SK-N-SH (cell line): Measurements from ENCODE around the gene PAFAH1B1. TPM values are rescaled to one million over a fixed set of nuclear protein-coding genes. Genes with fewer than 3 reads are reported as not detected.

ENCODE experiments used
- CTCF ChIA-PET: fragments of 300-600, 350-600 bp; formaldehyde crosslinking; extraction: SDS; loops from one replicate; lab custom pipeline; 2021; lab: Yijun Ruan, JAX
- POLR2A ChIA-PET: fragments of 350-600 bp; sonication (Branson Sonifier 250); formaldehyde crosslinking; extraction: SDS; loops from one replicate; lab custom pipeline; 2020; ENCODE audit warnings: antibody characterized with exemption, inconsistent platforms; lab: Yijun Ruan, JAX
- DNase-seq: peaks from one replicate; pipeline ENCODE4 v3.0.0; 2012
- H2AFZ ChIP-seq: fragments of 200-600 bp; sonication (generic); 2 replicates; pipeline ENCODE4 v1.8.1; 2016; ENCODE audit warnings: antibody characterized with exemption, mild to moderate bottlenecking, low read depth
- H3F3A ChIP-seq: fragments of 200-600 bp; sonication (generic); replicated peaks from 2 replicates; pipeline ENCODE3; 2016; ENCODE audit warnings: antibody characterized with exemption, mild to moderate bottlenecking; ENCODE audit not compliant: insufficient read depth
- H3K27ac ChIP-seq, 2 experiments: fragments of 200-500 bp in 1 of 2; fragments of 200-600 bp in 1 of 2; sonication (Bioruptor generic) in 1 of 2; sonication (generic), shearing (Covaris generic) in 1 of 2; 2 replicates each; pipeline versions ENCODE4 v1.5.1 to v1.6.1; 2014 to 2016; ENCODE audit warnings: low read depth in 2 of 2, inconsistent platforms in 1 of 2, low read length in 1 of 2, mild to moderate bottlenecking in 1 of 2, mixed read lengths in 1 of 2
- H3K27me3 ChIP-seq: fragments of 200-600 bp; sonication (generic), shearing (Covaris generic); 2 replicates; pipeline ENCODE4 v1.6.1; 2016; ENCODE audit warnings: mixed run types; ENCODE audit not compliant: insufficient read depth
- H3K36me3 ChIP-seq, 2 experiments: fragments of 200-500 bp in 1 of 2; fragments of 200-600 bp in 1 of 2; sonication (Bioruptor generic) in 1 of 2; sonication (generic) in 1 of 2; replicated peaks in 1 of 2; 2 replicates each; pipeline versions ENCODE3 to v1.5.1; 2014 to 2016; ENCODE audit warnings: low read length in 1 of 2, mild to moderate bottlenecking in 1 of 2; ENCODE audit not compliant: insufficient read depth in 2 of 2, control insufficient read depth in 1 of 2
- H3K4me1 ChIP-seq, 2 experiments: fragments of 200-500 bp in 1 of 2; fragments of 200-600 bp in 1 of 2; sonication (Bioruptor generic) in 1 of 2; sonication (generic), shearing (Covaris generic) in 1 of 2; 2 replicates each; pipeline versions ENCODE4 v1.5.1 to v1.6.1; 2014 to 2016; ENCODE audit warnings: low read depth in 1 of 2, low read length in 1 of 2, mixed run types in 1 of 2; ENCODE audit not compliant: insufficient read depth in 2 of 2, control insufficient read depth in 1 of 2
- H3K4me2 ChIP-seq: fragments of 200-600 bp; sonication (generic), shearing (Covaris generic); 2 replicates; pipeline ENCODE4 v1.6.1; 2017; ENCODE audit warnings: mixed run types
- H3K4me3 ChIP-seq, 2 experiments: fragments of 200-500 bp in 1 of 2; fragments of 200-600 bp in 1 of 2; sonication (Bioruptor generic) in 1 of 2; sonication (generic), shearing (Covaris generic) in 1 of 2; 2 replicates each; pipeline versions ENCODE4 v1.5.1 to v1.8.1; 2014 to 2016; ENCODE audit warnings: low read depth in 2 of 2, inconsistent platforms in 1 of 2, low read length in 1 of 2, mild to moderate bottlenecking in 1 of 2, mixed read lengths in 1 of 2, moderate library complexity in 1 of 2
- H3K79me2 ChIP-seq: fragments of 200-600 bp; sonication (generic); 2 replicates; pipeline ENCODE4 v1.8.1; 2017; ENCODE audit warnings: mild to moderate bottlenecking; ENCODE audit not compliant: insufficient read depth
- H3K9ac ChIP-seq: fragments of 200-600 bp; sonication (generic); 2 replicates; pipeline ENCODE4 v1.6.1; 2017; ENCODE audit warnings: mixed run types
- H3K9me2 ChIP-seq: fragments of 200-600 bp; sonication (generic); 2 replicates; pipeline ENCODE4 v1.6.1; 2017; ENCODE audit warnings: mixed run types
- H3K9me3 ChIP-seq: fragments of 200-600 bp; sonication (generic); 2 replicates; pipeline ENCODE4 v1.6.1; 2017; ENCODE audit warnings: mixed run types, mild to moderate bottlenecking, moderate library complexity
- H4K20me1 ChIP-seq: fragments of 200-600 bp; sonication (generic); 2 replicates; pipeline ENCODE4 v1.6.1; 2017; ENCODE audit warnings: mild to moderate bottlenecking, mixed run types; ENCODE audit not compliant: insufficient read depth
- CHD2 ChIP-seq: fragments of 150-350 bp; IDR thresholded peaks from 2 replicates; pipeline ENCODE4 v1.6.1; 2018; ENCODE audit warnings: low read length; ENCODE audit not compliant: partially characterized antibody
- ELF1 ChIP-seq: IDR thresholded peaks from 2 replicates; pipeline ENCODE4 v1.4.0; 2012
- EP300 ChIP-seq, 2 experiments: IDR thresholded peaks; 2 replicates each; pipeline versions ENCODE4 v1.4.0 to v1.6.1; 2012; ENCODE audit warnings: borderline replicate concordance in 1 of 2, low read depth in 1 of 2, low read length in 1 of 2
- EZH2phosphoT487 ChIP-seq: fragments of 200-600 bp; sonication (generic); IDR thresholded peaks from 2 replicates; pipeline ENCODE4 v1.6.1; 2017; ENCODE audit warnings: low read depth, mixed run types, mild to moderate bottlenecking, antibody characterized with exemption, moderate library complexity, borderline replicate concordance
- FOXM1 ChIP-seq: IDR thresholded peaks from 2 replicates; pipeline ENCODE4 v1.4.0; 2012; ENCODE audit warnings: low read depth, mild to moderate bottlenecking
- GABPA ChIP-seq: IDR thresholded peaks from 2 replicates; pipeline ENCODE4 v1.4.0; 2012; ENCODE audit warnings: low read depth, mild to moderate bottlenecking
- MEF2A ChIP-seq: IDR thresholded peaks from 2 replicates; pipeline ENCODE4 v1.4.0; 2012; ENCODE audit warnings: low read depth, borderline replicate concordance
- NFIC ChIP-seq: IDR thresholded peaks from 2 replicates; pipeline ENCODE4 v1.4.0; 2012; ENCODE audit warnings: borderline replicate concordance
- POLR2AphosphoS5 ChIP-seq: IDR thresholded peaks from 2 replicates; pipeline ENCODE4 v1.6.1; 2012; ENCODE audit warnings: low read depth, low read length
- RCOR1 ChIP-seq: fragments of 150-350 bp; IDR thresholded peaks from 2 replicates; pipeline ENCODE4 v1.6.1; 2017; ENCODE audit warnings: antibody characterized with exemption, low read length
- RFX5 ChIP-seq: IDR thresholded peaks from 2 replicates; pipeline ENCODE4 v1.6.1; 2012; ENCODE audit warnings: mild to moderate bottlenecking, improper control_type of control experiment, low read length
- SMC3 ChIP-seq: IDR thresholded peaks from 2 replicates; pipeline ENCODE4 v1.6.1; 2012; ENCODE audit warnings: low read depth, low read length, improper control_type of control experiment
- TAF1 ChIP-seq: IDR thresholded peaks from 2 replicates; pipeline ENCODE4 v1.6.1; 2012; ENCODE audit warnings: low read depth, mild to moderate bottlenecking, low read length, moderate library complexity, borderline replicate concordance
- YY1 ChIP-seq: IDR thresholded peaks from 2 replicates; pipeline ENCODE4 v1.4.0; 2012; ENCODE audit warnings: low read depth, mild to moderate bottlenecking
- WGBS: methylation state at CpG from one replicate; pipeline ENCODE4 v1.1.6; 2017; ENCODE audit warnings: low lambda C conversion rate; 5-methylcytosine and 5-hydroxymethylcytosine counted together
- polyA plus RNA-seq, 3 experiments: library from polyadenylated mRNA; depleted of rRNA; stranded (reverse); fragments of >200 nt; gene quantifications; 2 replicates each; pipeline ENCODE4 v1.2.3, GENCODE V29; 2012
- TF ChIP-seq, protein P1 (sequence below): IDR thresholded peaks from 2 replicates; pipeline ENCODE4 v1.4.0; 2012; ENCODE audit warnings: low read depth
- TF ChIP-seq, protein P2 (sequence below): IDR thresholded peaks from 2 replicates; pipeline ENCODE4 v1.4.0; 2012; ENCODE audit warnings: low read depth, borderline replicate concordance
- TF ChIP-seq, protein P3 (sequence below): IDR thresholded peaks from 2 replicates; pipeline ENCODE4; 2012

PAFAH1B1 gene
- polyA plus RNA-seq, 1 of the 3 experiments (the other 2 are of a cell fraction): 37.3 TPM

DNA sequence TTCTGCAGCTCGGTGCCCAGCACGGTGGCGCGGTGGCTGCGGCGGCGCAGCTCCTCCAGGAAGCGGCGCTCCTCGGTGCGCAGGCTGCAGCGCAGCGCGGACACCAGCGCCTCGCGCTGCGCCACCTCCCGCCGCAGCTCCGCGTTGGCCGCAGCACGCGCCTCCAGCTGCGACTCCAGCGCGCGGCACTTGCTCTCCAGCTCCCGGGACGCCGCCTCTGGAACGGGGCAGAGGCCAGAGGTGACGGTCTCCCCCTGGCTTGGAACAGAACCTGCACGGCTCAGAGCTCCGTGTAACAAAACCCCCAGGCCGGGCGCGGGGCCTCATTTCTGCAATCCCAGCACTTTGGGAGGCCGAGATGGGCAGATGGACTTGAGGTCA, 131.3 kb downstream of the PAFAH1B1 start:
- Histone ChIP-seq H3F3A (no peaks in the 10 kb centered on the region), H4K20me1 (no peaks in the 10 kb centered on the region), H3K4me1 (no peaks in the 10 kb centered on the region), H3K27ac (no peak overlapping the region), H3K9ac (no peak overlapping the region), H3K4me2 (no peak overlapping the region), H3K9me3 (no peaks in the 10 kb centered on the region), H3K36me3 (no peaks in the 10 kb centered on the region), H3K9me2 (no peaks in the 10 kb centered on the region), H2AFZ (no peak overlapping the region), H3K4me3 (no peak overlapping the region), H3K79me2 (no peaks in the 10 kb centered on the region), H3K27me3 (no peaks in the 10 kb centered on the region)
- TF ChIP-seq SMC3 (no peak), NFIC (no peak), POLR2AphosphoS5 (no peak), RCOR1 (no peak), MEF2A (no peak), CHD2 (no peak), GABPA (no peak), RFX5 (no peak), EZH2phosphoT487 (no peak), YY1 (no peak), ELF1 (no peak), TAF1 (no peak), FOXM1 (no peak), EP300 (IDR thresholded peaks at IDR 0.05; ENCODE audit: borderline replicate concordance in 1 of 2, low read depth in 1 of 2, low read length in 1 of 2) (no peak)
- TF ChIP-seq, protein P1, sequence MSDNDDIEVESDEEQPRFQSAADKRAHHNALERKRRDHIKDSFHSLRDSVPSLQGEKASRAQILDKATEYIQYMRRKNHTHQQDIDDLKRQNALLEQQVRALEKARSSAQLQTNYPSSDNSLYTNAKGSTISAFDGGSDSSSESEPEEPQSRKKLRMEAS: no peak
- TF ChIP-seq, protein P2, sequence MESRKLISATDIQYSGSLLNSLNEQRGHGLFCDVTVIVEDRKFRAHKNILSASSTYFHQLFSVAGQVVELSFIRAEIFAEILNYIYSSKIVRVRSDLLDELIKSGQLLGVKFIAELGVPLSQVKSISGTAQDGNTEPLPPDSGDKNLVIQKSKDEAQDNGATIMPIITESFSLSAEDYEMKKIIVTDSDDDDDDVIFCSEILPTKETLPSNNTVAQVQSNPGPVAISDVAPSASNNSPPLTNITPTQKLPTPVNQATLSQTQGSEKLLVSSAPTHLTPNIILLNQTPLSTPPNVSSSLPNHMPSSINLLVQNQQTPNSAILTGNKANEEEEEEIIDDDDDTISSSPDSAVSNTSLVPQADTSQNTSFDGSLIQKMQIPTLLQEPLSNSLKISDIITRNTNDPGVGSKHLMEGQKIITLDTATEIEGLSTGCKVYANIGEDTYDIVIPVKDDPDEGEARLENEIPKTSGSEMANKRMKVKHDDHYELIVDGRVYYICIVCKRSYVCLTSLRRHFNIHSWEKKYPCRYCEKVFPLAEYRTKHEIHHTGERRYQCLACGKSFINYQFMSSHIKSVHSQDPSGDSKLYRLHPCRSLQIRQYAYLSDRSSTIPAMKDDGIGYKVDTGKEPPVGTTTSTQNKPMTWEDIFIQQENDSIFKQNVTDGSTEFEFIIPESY: no peak
- TF ChIP-seq, protein P3, sequence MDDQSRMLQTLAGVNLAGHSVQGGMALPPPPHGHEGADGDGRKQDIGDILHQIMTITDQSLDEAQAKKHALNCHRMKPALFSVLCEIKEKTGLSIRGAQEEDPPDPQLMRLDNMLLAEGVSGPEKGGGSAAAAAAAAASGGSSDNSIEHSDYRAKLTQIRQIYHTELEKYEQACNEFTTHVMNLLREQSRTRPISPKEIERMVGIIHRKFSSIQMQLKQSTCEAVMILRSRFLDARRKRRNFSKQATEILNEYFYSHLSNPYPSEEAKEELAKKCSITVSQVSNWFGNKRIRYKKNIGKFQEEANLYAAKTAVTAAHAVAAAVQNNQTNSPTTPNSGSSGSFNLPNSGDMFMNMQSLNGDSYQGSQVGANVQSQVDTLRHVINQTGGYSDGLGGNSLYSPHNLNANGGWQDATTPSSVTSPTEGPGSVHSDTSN: no peak
- no peak for DNase-seq
- ChIA-PET CTCF (no interaction called here), POLR2A (no interaction called here)
- WGBS: 86% methylated on average over 17 of the region's 40 CpGs
